ENCODE data around the gene MCIDAS. TPM values are rescaled to one million over a fixed set of nuclear protein-coding genes. Genes with fewer than 3 reads are reported as not detected.

The MCIDAS gene
- total RNA-seq, 1 donor from 2014 or later = under 0.01 TPM

DNA sequence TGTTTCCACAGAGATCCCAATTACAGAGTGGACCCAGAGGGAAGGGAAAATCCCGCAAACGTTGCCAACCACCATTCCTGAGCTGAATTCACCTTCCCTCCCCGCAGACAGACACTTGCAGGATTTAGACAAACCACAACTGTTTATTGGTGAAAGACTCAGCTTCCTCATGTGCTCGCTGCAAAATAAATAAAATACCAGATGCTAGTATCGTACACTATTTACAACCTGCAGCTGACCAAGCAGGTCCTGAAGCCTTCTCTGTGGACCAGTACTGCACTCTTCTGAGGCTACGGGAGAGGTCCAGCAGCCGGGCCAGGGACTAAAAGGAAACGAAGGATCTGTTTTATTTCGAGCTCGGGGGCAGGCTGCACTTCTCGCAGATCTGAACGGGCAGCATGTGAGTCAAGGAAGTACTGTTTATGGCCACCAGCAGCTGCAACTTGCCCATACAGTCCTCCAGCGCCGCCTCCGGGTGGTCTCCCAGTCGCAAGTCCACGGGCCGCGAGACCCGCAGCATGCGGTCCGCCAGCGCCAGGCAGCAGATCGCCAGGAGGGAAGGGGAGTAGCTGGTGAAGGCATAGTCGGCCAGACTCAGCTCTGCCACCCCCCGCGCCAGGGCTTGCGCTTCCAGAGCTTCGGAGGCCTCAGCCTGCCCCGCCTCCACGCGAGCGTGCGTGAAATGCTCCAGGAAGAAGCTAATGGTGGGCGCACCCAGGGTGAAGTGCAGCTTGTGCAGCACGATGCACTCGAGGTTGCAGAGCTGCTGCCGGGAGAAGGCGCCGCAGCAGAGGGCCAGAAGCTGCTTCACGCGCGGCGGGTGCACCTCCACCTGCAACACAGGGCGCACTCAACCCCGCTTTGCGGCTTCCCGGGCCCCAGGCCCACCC lies 4.2 kb upstream of the MCIDAS start:
- no peak for FAIRE-seq
- Histone ChIP-seq H3K4me3 (ENCODE audit: low read depth, low read length) (peak overlapping the region; percentile 75), H3K36me3 (ENCODE audit: control insufficient read depth, insufficient read depth, low read length) (no peaks in the 10 kb centered on the region), H3K27me3 (ENCODE audit: control insufficient read depth, insufficient read depth, low read length) (no peaks in the 10 kb centered on the region)
- TF ChIP-seq CTCF (IDR thresholded peaks at IDR 0.05; ENCODE audit: insufficient read depth, low read length, severe bottlenecking) = peak; percentile 2
- no peak for DNase-seq (ENCODE audit: low read depth)

GRCh38 chr5:55230086-55230629 lies 3.0 kb upstream of the MCIDAS start:
- H3K36me3 ChIP-seq (ENCODE audit: control insufficient read depth, insufficient read depth, low read length) = no peaks in the 10 kb centered on the region
- DNase-seq (ENCODE audit: low read depth) = no peak
- H3K4me3 ChIP-seq (ENCODE audit: low read depth, low read length) = no peak overlapping the region
- no peaks in the 10 kb centered on the region for H3K27me3 ChIP-seq (ENCODE audit: control insufficient read depth, insufficient read depth, low read length)
- TF ChIP-seq CTCF (IDR thresholded peaks at IDR 0.05; ENCODE audit: insufficient read depth, low read length, severe bottlenecking) = no peak
- FAIRE-seq = no peak

- FAIRE-seq = no peak
- Histone ChIP-seq H3K36me3 (ENCODE audit: control insufficient read depth, insufficient read depth, low read length) (no peaks in the 10 kb centered on the region), H3K27me3 (ENCODE audit: control insufficient read depth, insufficient read depth, low read length) (no peaks in the 10 kb centered on the region), H3K4me3 (ENCODE audit: low read depth, low read length) (peak overlapping the region; percentile 54)
- TF ChIP-seq CTCF (IDR thresholded peaks at IDR 0.05; ENCODE audit: insufficient read depth, low read length, severe bottlenecking) = no peak
- DNase-seq (ENCODE audit: low read depth) = no peak
These were observed 732 bp upstream of the MCIDAS start for GRCh38 chr5:55227664-55228430.

DNA sequence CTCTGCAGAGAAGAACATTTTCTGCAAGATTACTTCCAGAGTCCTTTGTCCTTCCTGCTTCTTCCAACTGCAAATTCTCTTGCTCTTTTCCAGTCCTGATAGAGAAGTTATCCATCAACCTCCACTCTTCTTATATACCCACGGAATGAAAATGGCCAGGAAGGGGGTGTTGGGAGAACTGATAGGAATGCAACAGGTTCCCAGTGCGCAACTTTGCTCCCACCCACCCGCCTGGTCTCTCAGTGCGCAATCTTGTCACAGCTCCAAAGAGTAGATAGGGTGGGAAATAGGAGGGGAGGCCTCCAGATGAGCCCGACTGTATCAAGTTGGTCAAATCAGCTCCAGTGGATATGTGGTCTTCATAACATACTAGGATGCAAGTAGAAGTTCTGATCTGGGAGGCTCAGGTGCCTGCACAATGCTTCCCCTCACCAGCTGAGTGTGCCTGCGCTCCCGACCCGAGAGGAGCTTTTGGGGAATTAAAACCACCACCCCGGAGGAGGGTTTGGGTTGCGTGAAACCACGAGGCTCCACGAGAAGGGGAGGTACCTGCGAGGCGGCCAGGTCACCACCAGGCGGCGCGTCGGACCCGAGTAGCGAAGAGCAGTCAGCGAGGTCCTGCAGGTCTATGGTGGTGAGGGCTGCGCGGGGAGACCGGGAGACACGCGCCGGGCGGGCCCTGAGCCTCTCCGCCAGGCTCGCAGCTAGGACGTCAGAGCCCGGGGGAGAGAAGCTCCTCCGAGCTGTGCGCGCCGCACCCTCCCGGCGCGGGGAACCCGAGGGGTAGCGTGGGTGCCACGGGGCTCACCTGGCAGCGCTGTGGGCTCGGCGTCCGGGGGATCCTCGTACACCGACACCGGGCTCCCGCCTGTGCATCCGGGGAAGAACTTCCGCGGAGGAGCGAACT lies 835 bp downstream of the MCIDAS start:
- FAIRE-seq (no peak), DNase-seq (ENCODE audit: low read depth) (peak; percentile 46)
- peak overlapping the region; percentile 54 for H3K4me3 ChIP-seq (ENCODE audit: low read depth, low read length)
- no peaks in the 10 kb centered on the region for H3K36me3 ChIP-seq (ENCODE audit: control insufficient read depth, insufficient read depth, low read length)
- no peaks in the 10 kb centered on the region for H3K27me3 ChIP-seq (ENCODE audit: control insufficient read depth, insufficient read depth, low read length)
- peak; percentile 78 for TF ChIP-seq CTCF (IDR thresholded peaks at IDR 0.05; ENCODE audit: insufficient read depth, low read length, severe bottlenecking)

DNA sequence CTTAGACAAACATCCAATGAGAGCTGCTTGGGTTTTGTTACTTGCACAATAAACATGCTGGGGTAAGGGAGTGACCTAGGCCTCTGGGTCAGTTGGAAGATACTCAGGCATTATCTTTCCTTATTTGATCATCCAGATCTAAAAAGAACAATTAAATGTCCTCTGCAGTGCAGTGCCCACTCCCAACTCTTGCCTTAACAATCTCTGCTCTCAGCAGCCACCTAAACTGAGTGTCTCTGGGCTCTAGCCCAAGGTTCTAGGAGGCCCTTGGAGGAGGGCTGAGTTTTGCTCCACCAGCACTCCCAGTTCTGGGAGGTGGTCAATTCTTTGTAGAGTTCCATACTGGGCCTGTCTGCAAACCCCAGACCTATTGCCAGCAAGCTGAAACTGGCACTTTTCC lies 1.8 kb downstream of the MCIDAS start:
- FAIRE-seq = no peak
- no peaks in the 10 kb centered on the region for H3K36me3 ChIP-seq (ENCODE audit: control insufficient read depth, insufficient read depth, low read length)
- TF ChIP-seq CTCF (IDR thresholded peaks at IDR 0.05; ENCODE audit: insufficient read depth, low read length, severe bottlenecking) = no peak
- no peak overlapping the region for H3K4me3 ChIP-seq (ENCODE audit: low read depth, low read length)
- no peak for DNase-seq (ENCODE audit: low read depth)
- no peaks in the 10 kb centered on the region for H3K27me3 ChIP-seq (ENCODE audit: control insufficient read depth, insufficient read depth, low read length)

Data from bronchial epithelial cell (primary cell).